ENCODE results near the gene MDFIC.

DNA sequence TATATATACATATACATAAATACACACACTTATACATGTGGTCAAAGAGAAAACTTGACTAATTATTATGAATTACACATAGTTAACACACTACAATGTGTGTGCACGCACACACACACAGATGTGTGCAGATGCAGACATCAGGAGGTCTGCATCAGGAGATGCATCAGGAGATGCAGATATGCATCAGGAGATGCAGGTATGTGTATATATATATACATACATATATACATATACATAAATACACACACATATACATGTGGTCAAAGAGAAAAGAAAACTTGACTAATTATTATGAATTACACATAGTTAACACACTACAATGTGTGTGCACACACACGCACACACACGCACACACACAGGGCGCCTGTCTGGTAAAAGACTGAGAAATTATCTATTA lies 31.3 kb upstream of the MDFIC start:
- TF ChIP-seq, protein P1, sequence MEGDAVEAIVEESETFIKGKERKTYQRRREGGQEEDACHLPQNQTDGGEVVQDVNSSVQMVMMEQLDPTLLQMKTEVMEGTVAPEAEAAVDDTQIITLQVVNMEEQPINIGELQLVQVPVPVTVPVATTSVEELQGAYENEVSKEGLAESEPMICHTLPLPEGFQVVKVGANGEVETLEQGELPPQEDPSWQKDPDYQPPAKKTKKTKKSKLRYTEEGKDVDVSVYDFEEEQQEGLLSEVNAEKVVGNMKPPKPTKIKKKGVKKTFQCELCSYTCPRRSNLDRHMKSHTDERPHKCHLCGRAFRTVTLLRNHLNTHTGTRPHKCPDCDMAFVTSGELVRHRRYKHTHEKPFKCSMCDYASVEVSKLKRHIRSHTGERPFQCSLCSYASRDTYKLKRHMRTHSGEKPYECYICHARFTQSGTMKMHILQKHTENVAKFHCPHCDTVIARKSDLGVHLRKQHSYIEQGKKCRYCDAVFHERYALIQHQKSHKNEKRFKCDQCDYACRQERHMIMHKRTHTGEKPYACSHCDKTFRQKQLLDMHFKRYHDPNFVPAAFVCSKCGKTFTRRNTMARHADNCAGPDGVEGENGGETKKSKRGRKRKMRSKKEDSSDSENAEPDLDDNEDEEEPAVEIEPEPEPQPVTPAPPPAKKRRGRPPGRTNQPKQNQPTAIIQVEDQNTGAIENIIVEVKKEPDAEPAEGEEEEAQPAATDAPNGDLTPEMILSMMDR (IDR thresholded peaks at IDR 0.05), result no peak
- no peak for TF ChIP-seq POLR2AphosphoS5 (IDR thresholded peaks at IDR 0.05)
- TF ChIP-seq POLR2A (IDR thresholded peaks at IDR 0.05), result no peak
- no peak for TF ChIP-seq EP300 (IDR thresholded peaks at IDR 0.05)

All from sigmoid colon (tissue), 4 donors.